Muscle layer of colon (tissue), 2 donors: Measurements from ENCODE around the gene HSFX1.

Experiments
- H3K27ac ChIP-seq: one replicate; pipeline ENCODE4 v1.7.0; 2013; ENCODE audit warnings: low read depth, mild to moderate bottlenecking, low read length, moderate library complexity
- H3K27me3 ChIP-seq, 2 donors: one replicate each; pipeline ENCODE4 v1.7.0; 2013; ENCODE audit warnings: low read length in 2 of 2, mild to moderate bottlenecking in 2 of 2; ENCODE audit not compliant: insufficient read depth in 2 of 2, control insufficient read depth in 1 of 2
- H3K36me3 ChIP-seq: one replicate; pipeline ENCODE4 v1.7.0; 2013; ENCODE audit warnings: mild to moderate bottlenecking, low read length; ENCODE audit not compliant: insufficient read depth
- H3K4me1 ChIP-seq: one replicate; pipeline ENCODE4 v1.7.0; 2013; ENCODE audit warnings: mild to moderate bottlenecking, low read length; ENCODE audit not compliant: insufficient read depth
- H3K4me3 ChIP-seq, 2 donors: one replicate each; pipeline ENCODE4 v1.7.0; 2013; ENCODE audit warnings: low read length in 2 of 2, low read depth in 1 of 2, mild to moderate bottlenecking in 1 of 2, moderate library complexity in 1 of 2
- H3K9ac ChIP-seq: one replicate; pipeline ENCODE4 v1.7.0; 2013; ENCODE audit warnings: low read length
- H3K9me3 ChIP-seq: one replicate; pipeline ENCODE4 v1.7.0; 2013; ENCODE audit warnings: mild to moderate bottlenecking, low read length
- donor health status: abdominal sarcoma.
- donor health status: Adenocarcinoma of cecum.

The HSFX1 gene

GRCh38 chrX:149818652-149819051 lies 44.8 kb downstream of the HSFX1 start:
- Histone ChIP-seq H3K36me3 (no peaks in the 10 kb centered on the region), H3K4me1 (no peaks in the 10 kb centered on the region), H3K4me3 (no peak overlapping the region), H3K27ac (no peak overlapping the region), H3K9me3 (no peaks in the 10 kb centered on the region), H3K27me3 (no peaks in the 10 kb centered on the region), H3K9ac (no peak overlapping the region)

GRCh38 chrX:149819371-149819770 lies 45.5 kb downstream of the HSFX1 start:
- H3K4me3 ChIP-seq: no peak overlapping the region
- H3K27ac ChIP-seq: no peak overlapping the region
- no peaks in the 10 kb centered on the region for H3K36me3 ChIP-seq
- H3K4me1 ChIP-seq: no peaks in the 10 kb centered on the region
- no peak overlapping the region for H3K9ac ChIP-seq
- no peaks in the 10 kb centered on the region for H3K9me3 ChIP-seq
- no peaks in the 10 kb centered on the region for H3K27me3 ChIP-seq

GRCh38 chrX:149825424-149825823 lies 51.6 kb downstream of the HSFX1 start:
- H3K27me3 ChIP-seq: peaks cover 0 to 8% of the 10 kb centered on the region in 2 donors

More at GRCh38 chrX:149825424-149825823, 51.6 kb downstream of the HSFX1 start:
- H3K9ac ChIP-seq: no peak overlapping the region
- H3K36me3 ChIP-seq: no peaks in the 10 kb centered on the region
- H3K9me3 ChIP-seq: no peaks in the 10 kb centered on the region
- H3K4me3 ChIP-seq: no peak overlapping the region
- no peak overlapping the region for H3K27ac ChIP-seq
- no peaks in the 10 kb centered on the region for H3K4me1 ChIP-seq
